Ovary (tissue), 3 donors: ENCODE measurements around the gene ZNF487.

Source experiments
- CTCF ChIP-seq, 3 donors: fragments of 450-650 bp in 2 of 3; fragments of 200-600 bp in 1 of 3; IDR thresholded peaks; one replicate each; pipeline versions ENCODE4 v1.5.1 to v1.8.0; 2016 to 2022; ENCODE audit warnings: antibody characterized with exemption in 3 of 3, mild to moderate bottlenecking in 1 of 3
- EP300 ChIP-seq: sonication (generic); formaldehyde crosslinking; IDR thresholded peaks from one replicate; pipeline ENCODE4 v1.6.1; 2017; ENCODE audit warnings: antibody characterized with exemption
- POLR2A ChIP-seq: fragments of 450-650 bp; IDR thresholded peaks from one replicate; pipeline ENCODE4 v1.6.1; 2017; ENCODE audit warnings: antibody characterized with exemption, mild to moderate bottlenecking, moderate library complexity
- donor health status: DM: no; HTN: no; CAD: no.

- TF ChIP-seq CTCF (IDR thresholded peaks at IDR 0.05) (no peak), EP300 (no peak), POLR2A (no peak)
These were observed 44.2 kb upstream of the ZNF487 start for GRCh38 chr10:43392748-43393147.
